Neural cell (in vitro differentiated cells): ENCODE measurements around the gene UBE2I. TPM values are rescaled to one million over a fixed set of nuclear protein-coding genes. Genes with fewer than 3 reads are reported as not detected.

ENCODE experiments used
- H2AFZ ChIP-seq: fragments of 200-600, 300-800 bp; sonication (generic), shearing (Covaris generic); 2 replicates; pipeline ENCODE4 v1.6.0; 2014; ENCODE audit warnings: low read depth, mild to moderate bottlenecking, antibody characterized with exemption, low read length, moderate library complexity
- H3F3A ChIP-seq: fragments of 200-600 bp; shearing (Covaris generic); 2 replicates; pipeline ENCODE4 v1.6.1; 2016; ENCODE audit warnings: mild to moderate bottlenecking, moderate library complexity, mixed read lengths, antibody characterized with exemption, low read length; ENCODE audit not compliant: insufficient read depth, poor library complexity, severe bottlenecking
- H3K27ac ChIP-seq: fragments of 200-600, 300-800 bp; sonication (generic), shearing (Covaris generic); 2 replicates; pipeline ENCODE4 v1.5.1; 2014; ENCODE audit warnings: mild to moderate bottlenecking, low read length, moderate library complexity
- H3K27me3 ChIP-seq: fragments of 300-800, 200-600 bp; sonication (generic), shearing (Covaris generic); 2 replicates; pipeline ENCODE4 v1.6.0; 2014; ENCODE audit warnings: mild to moderate bottlenecking, low read depth, low read length, moderate library complexity; ENCODE audit not compliant: insufficient read depth
- H3K36me3 ChIP-seq: fragments of 300-800, 200-600 bp; sonication (generic), shearing (Covaris generic); 2 replicates; pipeline ENCODE4 v1.5.1; 2014; ENCODE audit warnings: mild to moderate bottlenecking, antibody characterized with exemption, low read length, moderate library complexity; ENCODE audit not compliant: insufficient read depth
- H3K4me2 ChIP-seq: fragments of 300-800, 200-600 bp; sonication (generic), shearing (Covaris generic); 2 replicates; pipeline ENCODE4 v1.6.0; 2014; ENCODE audit warnings: mild to moderate bottlenecking, low read length
- H3K4me3 ChIP-seq: fragments of 300-800, 200-600 bp; sonication (generic), shearing (Covaris generic); 2 replicates; pipeline ENCODE4 v1.5.1; 2014; ENCODE audit warnings: mild to moderate bottlenecking, low read length, moderate library complexity
- H3K79me2 ChIP-seq: fragments of 200-600 bp; shearing (Covaris generic); replicated peaks from 2 replicates; pipeline ENCODE4 v1.6.0; 2014; ENCODE audit warnings: mild to moderate bottlenecking, low read length, moderate library complexity; ENCODE audit not compliant: insufficient read depth
- H3K9ac ChIP-seq: fragments of 300-800, 200-600 bp; sonication (generic), shearing (Covaris generic); 2 replicates; pipeline ENCODE4 v1.6.1; 2016; ENCODE audit warnings: mild to moderate bottlenecking, low read length, mixed read lengths
- H3K9me2 ChIP-seq: fragments of 200-600 bp; shearing (Covaris generic); 2 replicates; pipeline ENCODE4 v1.6.1; 2016; ENCODE audit warnings: mild to moderate bottlenecking, low read length, mixed read lengths; ENCODE audit not compliant: insufficient read depth
- H3K9me3 ChIP-seq: fragments of 200-600, 300-800 bp; sonication (generic), shearing (Covaris generic); 2 replicates; pipeline ENCODE4 v1.6.1; 2016; ENCODE audit warnings: mild to moderate bottlenecking, mixed run types, low read length, moderate library complexity, mixed read lengths
- H4K20me1 ChIP-seq: fragments of 200-600 bp; shearing (Covaris generic); 2 replicates; pipeline ENCODE4 v1.6.1; 2016; ENCODE audit warnings: mild to moderate bottlenecking, mixed run types; ENCODE audit not compliant: insufficient read depth
- CTCF ChIP-seq: fragments of 450-650 bp; IDR thresholded peaks from 2 replicates; pipeline ENCODE4 v1.5.1; 2014; ENCODE audit warnings: antibody characterized with exemption, mild to moderate bottlenecking, moderate library complexity; ENCODE audit not compliant: poor library complexity, severe bottlenecking
- EP300 ChIP-seq: fragments of 450-650 bp; conservative IDR thresholded peaks from 2 replicates; pipeline ENCODE4 v1.6.1; 2014; ENCODE audit warnings: antibody characterized with exemption, mild to moderate bottlenecking, moderate library complexity; ENCODE audit not compliant: poor library complexity, severe bottlenecking
- EZH2 ChIP-seq: fragments of 200-600, 300-800 bp; shearing (Covaris generic), sonication (generic); IDR thresholded peaks from 2 replicates; pipeline ENCODE4 v1.6.1; 2014; ENCODE audit warnings: antibody characterized with exemption, low read length, borderline replicate concordance, mild to moderate bottlenecking; ENCODE audit not compliant: insufficient read depth, poor library complexity, severe bottlenecking
- MXI1 ChIP-seq: fragments of 450-650 bp; conservative IDR thresholded peaks from 2 replicates; pipeline ENCODE4 v1.6.1; 2014; ENCODE audit warnings: antibody characterized with exemption, mild to moderate bottlenecking; ENCODE audit not compliant: poor library complexity, severe bottlenecking
- POLR2AphosphoS5 ChIP-seq: IDR thresholded peaks from 2 replicates; pipeline ENCODE4 v1.6.1; 2012
- RAD21 ChIP-seq: fragments of 450-650 bp; conservative IDR thresholded peaks from 2 replicates; pipeline ENCODE4 v1.6.1; 2014; ENCODE audit warnings: antibody characterized with exemption, mild to moderate bottlenecking, moderate library complexity
- SMC3 ChIP-seq: fragments of 450-650 bp; conservative IDR thresholded peaks from 2 replicates; pipeline ENCODE4 v1.6.1; 2014; ENCODE audit warnings: antibody characterized with exemption, mild to moderate bottlenecking, moderate library complexity; ENCODE audit not compliant: poor library complexity
- TAF1 ChIP-seq: IDR thresholded peaks from 2 replicates; pipeline ENCODE4 v1.6.1; 2012; ENCODE audit warnings: low read depth
- polyA plus RNA-seq: library from polyadenylated mRNA; depleted of rRNA; stranded (reverse); fragments of >200 nt; gene quantifications from 2 replicates; pipeline ENCODE4 v1.2.3, GENCODE V29; 2014
- TF ChIP-seq, protein P1 (sequence below): IDR thresholded peaks from 2 replicates; pipeline ENCODE4 v1.6.1; 2012; ENCODE audit warnings: borderline replicate concordance

UBE2I gene
- polyA plus RNA-seq, 1 donor from 2014 or later = 111 TPM

DNA sequence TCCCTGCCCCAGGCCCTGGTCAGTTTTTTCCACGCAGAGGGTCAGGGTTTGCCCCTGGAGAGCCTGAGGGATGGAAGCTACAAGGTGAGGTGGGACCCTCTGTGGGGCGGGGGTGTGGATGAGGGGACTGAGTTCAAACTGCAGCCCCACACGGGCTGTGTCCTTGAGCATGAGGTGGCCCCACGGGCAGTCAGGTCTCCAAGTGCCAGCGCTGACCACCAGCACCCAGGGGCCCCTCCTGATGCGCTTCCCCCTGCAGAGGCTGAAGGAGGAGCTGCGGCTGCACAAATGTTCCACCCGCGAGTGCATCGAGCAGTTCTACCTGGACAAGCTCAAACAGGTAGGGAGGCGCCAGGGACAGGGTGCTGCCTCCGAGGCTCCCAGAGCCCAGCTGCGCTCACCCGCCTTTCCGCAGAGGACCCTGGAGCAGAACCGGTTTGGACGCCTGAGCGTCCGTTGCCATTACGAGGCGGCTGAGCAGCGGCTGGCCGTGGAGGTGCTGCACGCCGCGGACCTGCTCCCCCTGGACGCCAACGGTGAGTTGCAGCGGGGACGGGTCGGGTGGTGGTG, 37.9 kb downstream of the UBE2I start:
- Histone ChIP-seq H3F3A (no peaks in the 10 kb centered on the region), H3K9me2 (no peaks in the 10 kb centered on the region), H3K4me3 (no peak overlapping the region), H3K27me3 (no peaks in the 10 kb centered on the region), H3K9ac (no peak overlapping the region), H3K36me3 (no peaks in the 10 kb centered on the region), H3K27ac (no peak overlapping the region), H3K79me2 (peaks cover 14% of the 10 kb centered on the region), H3K4me2 (no peak overlapping the region), H3K9me3 (no peaks in the 10 kb centered on the region), H2AFZ (no peak overlapping the region), H4K20me1 (no peaks in the 10 kb centered on the region)
- TF ChIP-seq RAD21 = no peak

DNA sequence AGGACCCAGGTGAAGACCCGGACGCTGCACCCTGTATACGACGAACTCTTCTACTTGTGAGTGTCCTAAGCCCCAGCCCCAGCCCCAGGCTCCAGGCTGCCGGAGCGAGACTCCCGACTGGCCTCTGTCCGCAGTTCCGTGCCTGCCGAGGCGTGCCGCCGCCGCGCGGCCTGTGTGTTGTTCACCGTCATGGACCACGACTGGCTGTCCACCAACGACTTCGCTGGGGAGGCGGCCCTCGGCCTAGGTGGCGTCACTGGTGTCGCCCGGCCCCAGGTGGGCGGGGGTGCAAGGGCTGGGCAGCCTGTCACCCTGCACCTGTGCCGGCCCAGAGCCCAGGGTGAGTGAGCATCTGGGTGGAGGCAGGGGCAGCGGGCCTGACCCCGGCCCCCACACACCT, 38.5 kb downstream of the UBE2I start:
- Histone ChIP-seq H3K36me3 (no peaks in the 10 kb centered on the region), H2AFZ (no peak overlapping the region), H3K9me3 (no peaks in the 10 kb centered on the region), H3K4me3 (no peak overlapping the region), H3K9me2 (no peaks in the 10 kb centered on the region), H3K79me2 (peaks cover 20% of the 10 kb centered on the region), H4K20me1 (no peaks in the 10 kb centered on the region), H3K9ac (no peak overlapping the region), H3K4me2 (no peak overlapping the region), H3K27ac (no peak overlapping the region), H3K27me3 (no peaks in the 10 kb centered on the region), H3F3A (no peaks in the 10 kb centered on the region)
- TF ChIP-seq POLR2AphosphoS5 (no peak), SMC3 (no peak), MXI1 (no peak), CTCF (no peak), EZH2 (no peak), EP300 (no peak)
- TF ChIP-seq, protein P1, sequence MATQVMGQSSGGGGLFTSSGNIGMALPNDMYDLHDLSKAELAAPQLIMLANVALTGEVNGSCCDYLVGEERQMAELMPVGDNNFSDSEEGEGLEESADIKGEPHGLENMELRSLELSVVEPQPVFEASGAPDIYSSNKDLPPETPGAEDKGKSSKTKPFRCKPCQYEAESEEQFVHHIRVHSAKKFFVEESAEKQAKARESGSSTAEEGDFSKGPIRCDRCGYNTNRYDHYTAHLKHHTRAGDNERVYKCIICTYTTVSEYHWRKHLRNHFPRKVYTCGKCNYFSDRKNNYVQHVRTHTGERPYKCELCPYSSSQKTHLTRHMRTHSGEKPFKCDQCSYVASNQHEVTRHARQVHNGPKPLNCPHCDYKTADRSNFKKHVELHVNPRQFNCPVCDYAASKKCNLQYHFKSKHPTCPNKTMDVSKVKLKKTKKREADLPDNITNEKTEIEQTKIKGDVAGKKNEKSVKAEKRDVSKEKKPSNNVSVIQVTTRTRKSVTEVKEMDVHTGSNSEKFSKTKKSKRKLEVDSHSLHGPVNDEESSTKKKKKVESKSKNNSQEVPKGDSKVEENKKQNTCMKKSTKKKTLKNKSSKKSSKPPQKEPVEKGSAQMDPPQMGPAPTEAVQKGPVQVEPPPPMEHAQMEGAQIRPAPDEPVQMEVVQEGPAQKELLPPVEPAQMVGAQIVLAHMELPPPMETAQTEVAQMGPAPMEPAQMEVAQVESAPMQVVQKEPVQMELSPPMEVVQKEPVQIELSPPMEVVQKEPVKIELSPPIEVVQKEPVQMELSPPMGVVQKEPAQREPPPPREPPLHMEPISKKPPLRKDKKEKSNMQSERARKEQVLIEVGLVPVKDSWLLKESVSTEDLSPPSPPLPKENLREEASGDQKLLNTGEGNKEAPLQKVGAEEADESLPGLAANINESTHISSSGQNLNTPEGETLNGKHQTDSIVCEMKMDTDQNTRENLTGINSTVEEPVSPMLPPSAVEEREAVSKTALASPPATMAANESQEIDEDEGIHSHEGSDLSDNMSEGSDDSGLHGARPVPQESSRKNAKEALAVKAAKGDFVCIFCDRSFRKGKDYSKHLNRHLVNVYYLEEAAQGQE = no peak

- no peak overlapping the region for H3K4me2 ChIP-seq
- no peaks in the 10 kb centered on the region for H3K27me3 ChIP-seq
- H3K79me2 ChIP-seq = peaks cover 24% of the 10 kb centered on the region
- H3K27ac ChIP-seq = no peak overlapping the region
- H3K4me3 ChIP-seq = no peak overlapping the region
- H3K9me3 ChIP-seq = no peaks in the 10 kb centered on the region
- H3K9ac ChIP-seq = no peak overlapping the region
- H4K20me1 ChIP-seq = no peaks in the 10 kb centered on the region
- H2AFZ ChIP-seq = no peak overlapping the region
- no peaks in the 10 kb centered on the region for H3K36me3 ChIP-seq
- no peak for TF ChIP-seq RAD21
- TF ChIP-seq CTCF = no peak
- TF ChIP-seq POLR2AphosphoS5 = no peak
- TF ChIP-seq TAF1 = no peak
- TF ChIP-seq, protein P1 = no peak
- TF ChIP-seq SMC3 = no peak
- no peak for TF ChIP-seq EZH2
- TF ChIP-seq MXI1 = no peak
- no peak for TF ChIP-seq EP300
- no peaks in the 10 kb centered on the region for H3F3A ChIP-seq
- H3K9me2 ChIP-seq = no peaks in the 10 kb centered on the region
Measured at GRCh38 chr16:1348441-1348840, 39.0 kb downstream of the UBE2I start.
